K562 (cell line): Measurements from ENCODE around the gene HEBP2. TPM values are rescaled to one million over a fixed set of nuclear protein-coding genes. Genes with fewer than 3 reads are reported as not detected.

Source experiments
- ARID3B ChIP-seq: fragments of 250-450 bp; sonication (Bioruptor Pico); IDR thresholded peaks from 2 replicates; pipeline ENCODE4 v1.4.0; 2020; ENCODE audit warnings: borderline replicate concordance
- ATF6 ChIP-seq: sonication (generic); formaldehyde crosslinking; IDR thresholded peaks from 2 replicates; pipeline ENCODE4 v1.4.0; 2020; ENCODE audit warnings: mild to moderate bottlenecking, missing genetic modification reagents
- FOXK2 ChIP-seq, 2 experiments: fragments of 450-650 bp; IDR thresholded peaks in 1 of 2; conservative IDR thresholded peaks in 1 of 2; 2 replicates each; pipeline ENCODE4 v1.6.1; 2016; ENCODE audit warnings: low read depth in 2 of 2, mild to moderate bottlenecking in 1 of 2
- HMGN3 ChIP-seq: IDR thresholded peaks from 2 replicates; pipeline ENCODE4 v1.6.1; 2011; ENCODE audit warnings: borderline replicate concordance, low read depth, mild to moderate bottlenecking, mixed read lengths, low read length; ENCODE audit not compliant: insufficient read length; ENCODE audit errors: extremely low read depth
- KDM5B ChIP-seq: fragments of 200-600 bp; sonication (generic); IDR thresholded peaks from 2 replicates; pipeline ENCODE4 v1.6.1; 2012; ENCODE audit warnings: low read depth, mild to moderate bottlenecking, moderate library complexity, low read length, control low read depth, inconsistent platforms; ENCODE audit not compliant: insufficient replicate concordance
- NCOA4 ChIP-seq: fragments of 450-650 bp; IDR thresholded peaks from 2 replicates; pipeline ENCODE4 v1.6.1; 2018; ENCODE audit warnings: mild to moderate bottlenecking; ENCODE audit not compliant: partially characterized antibody
- POLR2B ChIP-seq: fragments of 450-650 bp; IDR thresholded peaks from 2 replicates; pipeline ENCODE4 v1.6.1; 2018; ENCODE audit warnings: low read depth; ENCODE audit not compliant: partially characterized antibody
- PTRF ChIP-seq: fragments of 450-650 bp; IDR thresholded peaks from 2 replicates; pipeline ENCODE4 v1.6.1; 2016; ENCODE audit warnings: mild to moderate bottlenecking, missing genetic modification characterization, missing compliant biosample characterization
- PYGO2 ChIP-seq: fragments of 450-650 bp; IDR thresholded peaks from 2 replicates; pipeline ENCODE4 v1.6.1; 2016; ENCODE audit warnings: mild to moderate bottlenecking, missing genetic modification characterization, moderate library complexity, missing compliant biosample characterization
- TAF7 ChIP-seq: fragments of 450-650 bp; IDR thresholded peaks from 2 replicates; pipeline ENCODE4 v1.6.1; 2016; ENCODE audit warnings: missing genetic modification characterization, missing compliant biosample characterization
- TAF9B ChIP-seq: fragments of 450-650 bp; IDR thresholded peaks from 2 replicates; pipeline ENCODE4 v1.6.1; 2018; ENCODE audit warnings: mild to moderate bottlenecking; ENCODE audit not compliant: partially characterized antibody
- ZFPM2 ChIP-seq: fragments of 250-450 bp; sonication (Bioruptor Pico); IDR thresholded peaks from 2 replicates; pipeline ENCODE4 v1.5.1; 2022; ENCODE audit warnings: mild to moderate bottlenecking
- ZNF175 ChIP-seq: fragments of 200-800 bp; sonication (Bioruptor generic); IDR thresholded peaks from 2 replicates; pipeline ENCODE4 v1.6.1; 2016; ENCODE audit warnings: low read depth, mild to moderate bottlenecking, missing genetic modification characterization, missing compliant biosample characterization
- ZNF668 ChIP-seq: fragments of 250-450 bp; sonication (Bioruptor Pico); IDR thresholded peaks from 2 replicates; pipeline ENCODE4 v1.8.0; 2022; ENCODE audit warnings: mild to moderate bottlenecking, inconsistent platforms
- polyA plus RNA-seq, 8 experiments: library from polyadenylated mRNA; depleted of rRNA in 4 of 8; stranded (reverse) in 5 of 8; unstranded in 3 of 8; fragments of >200 nt; fragmentation: Nextera tagmentation in 2 of 8; fragmentation: Illumina TruSeq in 1 of 8; extraction: Ambion mirVana in 2 of 8; extraction: Trizol in 1 of 8; gene quantifications; 2 replicates each; pipeline versions ENCODE4 v1.2.1 to v1.2.3, GENCODE V29; 2011 to 2014; ENCODE audit warnings: inconsistent platforms in 1 of 8, missing spikeins in 1 of 8
- total RNA-seq, 7 experiments: library from RNA; depleted of rRNA in 6 of 7; stranded (reverse); fragments of >200 nt in 6 of 7; fragmentation: Illumina TruSeq in 2 of 7; extraction: Trizol in 2 of 7; gene quantifications; 2 replicates each; pipeline versions ENCODE4 v1.2.1 to v1.2.3, GENCODE V29; 2011 to 2021; ENCODE audit warnings: low replicate concordance in 1 of 7
- TF ChIP-seq, protein P1 (sequence below): sonication (generic); formaldehyde crosslinking; IDR thresholded peaks from 2 replicates; pipeline ENCODE4 v1.8.1; 2022; ENCODE audit warnings: missing genetic modification reagents
- TF ChIP-seq, protein P2 (sequence below): fragments of 250-450 bp; sonication (Bioruptor Pico); IDR thresholded peaks from 2 replicates; pipeline ENCODE4 v1.5.1; 2021; ENCODE audit warnings: mild to moderate bottlenecking
- TF ChIP-seq, protein P3 (sequence below): fragments of 250-450 bp; sonication (Bioruptor Pico); IDR thresholded peaks from 2 replicates; pipeline ENCODE4 v1.8.0; 2021; ENCODE audit warnings: moderate library complexity, mild to moderate bottlenecking, inconsistent platforms
- TF ChIP-seq, protein P4 (sequence below): fragments of 450-650 bp; formaldehyde crosslinking; IDR thresholded peaks from 2 replicates; pipeline ENCODE4 v1.4.0; 2022; ENCODE audit warnings: missing genetic modification characterization

Gene HEBP2
- total and polyA plus RNA-seq, 9 of the 15 experiments (the other 6 are each of a cell fraction or from before 2014, with no cell fraction given): 8.5 to 63.7 (median 36.9) TPM

DNA sequence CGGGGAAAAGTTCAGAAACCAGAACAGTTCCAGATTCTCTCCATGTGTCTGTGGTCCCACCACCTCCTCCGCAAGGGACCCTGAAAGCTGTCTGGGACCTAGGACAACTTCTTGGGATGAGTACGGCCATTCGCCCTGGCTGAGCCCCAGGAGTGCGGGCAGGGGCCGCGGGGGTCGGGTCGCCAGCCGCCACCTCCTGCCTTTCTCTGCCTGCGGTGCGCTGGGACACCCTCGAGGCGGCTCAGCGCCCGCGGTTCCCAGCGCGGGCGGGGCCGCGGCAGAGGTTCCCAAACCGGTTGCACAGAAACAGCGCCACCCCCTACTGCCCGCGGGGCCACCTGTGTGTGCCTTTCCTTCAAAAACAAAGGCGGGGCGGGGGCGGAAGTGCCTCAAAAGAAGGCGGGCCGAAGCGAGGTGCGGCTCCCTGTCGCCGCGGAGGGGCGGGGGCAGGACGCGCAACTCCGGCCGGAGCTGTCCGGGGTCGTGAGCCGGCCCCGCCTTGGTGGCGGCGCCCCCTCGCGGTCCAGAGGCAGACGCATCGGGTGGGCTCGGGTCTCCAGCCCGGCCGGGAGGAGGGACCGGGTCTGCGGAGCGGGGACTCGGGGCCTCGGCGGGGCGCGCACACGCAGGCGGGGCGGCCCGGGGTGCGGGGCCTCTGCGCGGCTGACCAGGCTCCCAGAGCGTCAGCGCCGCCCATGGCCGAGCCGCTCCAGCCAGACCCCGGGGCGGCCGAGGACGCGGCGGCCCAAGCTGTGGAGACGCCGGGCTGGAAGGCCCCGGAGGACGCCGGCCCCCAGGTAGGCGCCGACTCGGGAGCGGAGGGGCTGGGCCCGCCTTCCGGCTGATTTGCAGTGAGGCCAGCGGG lies at the start of gene HEBP2 (continued):
- TF ChIP-seq, protein P1, sequence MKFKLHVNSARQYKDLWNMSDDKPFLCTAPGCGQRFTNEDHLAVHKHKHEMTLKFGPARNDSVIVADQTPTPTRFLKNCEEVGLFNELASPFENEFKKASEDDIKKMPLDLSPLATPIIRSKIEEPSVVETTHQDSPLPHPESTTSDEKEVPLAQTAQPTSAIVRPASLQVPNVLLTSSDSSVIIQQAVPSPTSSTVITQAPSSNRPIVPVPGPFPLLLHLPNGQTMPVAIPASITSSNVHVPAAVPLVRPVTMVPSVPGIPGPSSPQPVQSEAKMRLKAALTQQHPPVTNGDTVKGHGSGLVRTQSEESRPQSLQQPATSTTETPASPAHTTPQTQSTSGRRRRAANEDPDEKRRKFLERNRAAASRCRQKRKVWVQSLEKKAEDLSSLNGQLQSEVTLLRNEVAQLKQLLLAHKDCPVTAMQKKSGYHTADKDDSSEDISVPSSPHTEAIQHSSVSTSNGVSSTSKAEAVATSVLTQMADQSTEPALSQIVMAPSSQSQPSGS (CRISPR knock-in tag): no peak
- TF ChIP-seq NCOA4: no peak
- TF ChIP-seq ZFPM2 (CRISPR knock-in tag): no peak
- TF ChIP-seq PTRF (tag): no peak
- peak in 1 of 2 experiments; percentile 64; a peak in 3 of 4 replicates for TF ChIP-seq FOXK2 (conservative IDR thresholded peaks at IDR 0.05 in 1 of 2, IDR thresholded peaks at IDR 0.05 in 1 of 2; ENCODE audit: low read depth in 2 of 2)
- no peak for TF ChIP-seq TAF9B
- TF ChIP-seq, protein P2, sequence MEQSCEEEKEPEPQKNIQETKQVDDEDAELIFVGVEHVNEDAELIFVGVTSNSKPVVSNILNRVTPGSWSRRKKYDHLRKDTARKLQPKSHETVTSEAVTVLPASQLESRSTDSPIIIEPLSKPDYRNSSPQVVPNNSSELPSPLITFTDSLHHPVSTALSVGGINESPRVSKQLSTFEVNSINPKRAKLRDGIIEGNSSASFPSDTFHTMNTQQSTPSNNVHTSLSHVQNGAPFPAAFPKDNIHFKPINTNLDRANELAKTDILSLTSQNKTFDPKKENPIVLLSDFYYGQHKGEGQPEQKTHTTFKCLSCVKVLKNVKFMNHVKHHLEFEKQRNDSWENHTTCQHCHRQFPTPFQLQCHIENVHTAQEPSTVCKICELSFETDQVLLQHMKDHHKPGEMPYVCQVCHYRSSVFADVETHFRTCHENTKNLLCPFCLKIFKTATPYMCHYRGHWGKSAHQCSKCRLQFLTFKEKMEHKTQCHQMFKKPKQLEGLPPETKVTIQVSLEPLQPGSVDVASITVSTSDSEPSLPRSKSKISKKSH: no peak
- TF ChIP-seq PYGO2: no peak
- no peak for TF ChIP-seq ATF6 (CRISPR knock-in tag)
- peak; percentile 80 for TF ChIP-seq KDM5B
- 0 out of 2 replicates have a peak, but pooled peaks have one; percentile 51 for TF ChIP-seq TAF7 (tag)
- no peak for TF ChIP-seq ZNF668 (CRISPR knock-in tag)
- TF ChIP-seq, protein P3, sequence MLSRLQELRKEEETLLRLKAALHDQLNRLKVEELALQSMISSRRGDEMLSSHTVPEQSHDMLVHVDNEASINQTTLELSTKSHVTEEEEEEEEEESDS: no peak
- TF ChIP-seq ARID3B (CRISPR knock-in tag): no peak
- TF ChIP-seq, protein P4, sequence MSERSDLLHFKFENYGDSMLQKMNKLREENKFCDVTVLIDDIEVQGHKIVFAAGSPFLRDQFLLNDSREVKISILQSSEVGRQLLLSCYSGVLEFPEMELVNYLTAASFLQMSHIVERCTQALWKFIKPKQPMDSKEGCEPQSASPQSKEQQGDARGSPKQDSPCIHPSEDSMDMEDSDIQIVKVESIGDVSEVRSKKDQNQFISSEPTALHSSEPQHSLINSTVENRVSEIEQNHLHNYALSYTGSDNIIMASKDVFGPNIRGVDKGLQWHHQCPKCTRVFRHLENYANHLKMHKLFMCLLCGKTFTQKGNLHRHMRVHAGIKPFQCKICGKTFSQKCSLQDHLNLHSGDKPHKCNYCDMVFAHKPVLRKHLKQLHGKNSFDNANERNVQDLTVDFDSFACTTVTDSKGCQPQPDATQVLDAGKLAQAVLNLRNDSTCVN (CRISPR knock-in tag): 0 out of 2 replicates have a peak, but pooled peaks have one; percentile 24
- no peak for TF ChIP-seq ZNF175 (CRISPR knock-in tag)
- peak; percentile 89 for TF ChIP-seq HMGN3
- peak; percentile 70 for TF ChIP-seq POLR2B
